GM21381 (cell line): ENCODE results near the gene DSTN.

ENCODE experiments used
- ATAC-seq: cut with Tn5 transposase; IDR thresholded peaks from one replicate; pipeline ENCODE4 v1.9.1; 2021; ENCODE audit warnings: mild to moderate bottlenecking, moderate library complexity; ENCODE audit not compliant: unreplicated experiment

DSTN gene

DNA sequence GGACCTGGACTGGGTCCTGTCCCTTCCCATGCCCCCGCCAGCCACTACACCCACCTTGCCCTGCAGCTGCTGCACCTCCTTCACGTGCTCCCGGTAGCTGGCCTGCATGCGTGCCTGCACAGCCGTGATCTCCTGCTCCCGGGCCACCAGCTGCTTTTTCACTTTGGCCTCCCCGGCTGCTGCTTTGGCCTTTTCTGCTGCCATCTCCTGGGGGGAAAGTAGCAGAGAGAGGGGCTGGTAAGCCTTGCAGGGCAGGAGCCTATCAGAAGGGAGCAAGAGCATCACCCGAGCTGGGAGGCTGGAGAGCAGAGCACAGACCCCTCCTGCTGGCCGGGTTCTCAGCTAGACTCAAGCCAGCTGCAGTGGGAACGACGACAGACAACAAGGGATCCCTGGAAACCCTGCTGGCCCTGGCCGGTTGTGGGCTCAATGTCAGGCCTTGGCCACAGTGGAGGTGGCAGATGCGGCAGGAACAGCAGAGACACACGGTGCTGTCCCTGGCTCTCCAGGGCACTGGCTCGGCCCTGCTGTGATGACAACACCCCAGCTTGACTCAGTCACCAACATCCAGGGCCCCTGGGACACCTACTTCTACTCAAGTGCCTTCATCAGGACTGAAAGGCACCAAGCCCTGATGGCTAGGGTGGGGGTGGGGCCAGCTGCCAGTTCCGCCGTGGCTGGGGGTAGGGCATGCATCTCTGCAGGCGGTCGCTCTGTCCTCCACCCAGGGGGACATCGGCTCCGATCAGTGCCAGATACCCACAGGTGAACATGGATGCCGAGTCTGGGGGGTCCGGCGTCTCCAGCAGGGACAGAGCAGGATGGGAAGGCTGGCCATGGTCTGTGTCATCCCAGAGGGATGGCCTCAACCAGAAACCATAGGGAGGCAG, 66.9 kb downstream of the DSTN start:
- ATAC-seq, result no peak

DNA sequence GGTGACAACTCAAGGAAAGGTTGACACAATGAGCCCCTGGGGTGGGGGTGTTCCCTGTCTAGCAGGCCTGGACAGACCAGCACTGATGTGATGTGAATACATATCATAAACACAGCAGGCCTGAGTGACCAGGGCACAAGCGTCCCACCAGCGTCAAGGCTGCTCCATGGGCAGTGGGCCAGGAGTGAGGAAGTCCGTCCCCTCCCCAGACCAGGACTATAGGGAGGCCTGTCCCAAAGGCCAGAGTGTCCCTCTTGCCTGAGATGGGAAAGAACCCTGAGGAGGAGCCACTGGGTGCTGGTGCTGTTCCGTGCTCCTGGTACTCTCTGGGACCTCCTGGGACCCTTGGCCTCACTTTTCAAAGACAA, 67.5 kb downstream of the DSTN start:
- ATAC-seq, result no peak

DNA sequence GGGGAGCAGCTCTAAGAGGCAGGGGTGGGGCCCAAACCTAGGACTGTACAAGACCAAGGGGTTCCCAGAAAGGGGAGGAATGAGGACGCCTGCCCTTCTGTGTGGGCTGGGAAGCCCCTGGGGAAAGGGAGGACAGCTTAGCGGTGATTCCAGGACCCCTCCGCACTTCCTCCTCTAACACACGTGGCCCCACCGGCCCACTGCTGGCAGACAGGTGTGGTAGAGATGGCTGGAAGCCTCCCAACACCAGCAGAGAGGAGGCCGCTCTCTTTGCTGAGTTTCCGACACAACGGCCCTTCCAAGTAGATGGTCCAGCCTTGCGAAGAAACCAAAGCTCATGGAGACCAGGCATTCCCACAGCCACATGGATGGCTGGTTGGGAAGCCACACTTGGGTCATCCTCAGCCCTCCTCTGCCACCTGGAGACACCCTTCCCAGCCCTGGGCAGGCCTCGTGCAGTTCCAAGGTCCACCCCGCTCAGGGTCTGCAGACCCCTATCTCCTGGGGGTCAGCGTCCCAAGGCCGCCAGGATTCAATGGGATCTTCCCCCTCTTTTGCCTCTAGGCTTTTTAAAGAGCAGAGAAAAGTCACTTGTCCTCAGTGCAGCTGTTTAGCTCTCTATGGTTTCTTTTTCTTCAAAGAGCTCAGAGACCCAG, 68.2 kb downstream of the DSTN start:
- ATAC-seq, result no peak

DNA sequence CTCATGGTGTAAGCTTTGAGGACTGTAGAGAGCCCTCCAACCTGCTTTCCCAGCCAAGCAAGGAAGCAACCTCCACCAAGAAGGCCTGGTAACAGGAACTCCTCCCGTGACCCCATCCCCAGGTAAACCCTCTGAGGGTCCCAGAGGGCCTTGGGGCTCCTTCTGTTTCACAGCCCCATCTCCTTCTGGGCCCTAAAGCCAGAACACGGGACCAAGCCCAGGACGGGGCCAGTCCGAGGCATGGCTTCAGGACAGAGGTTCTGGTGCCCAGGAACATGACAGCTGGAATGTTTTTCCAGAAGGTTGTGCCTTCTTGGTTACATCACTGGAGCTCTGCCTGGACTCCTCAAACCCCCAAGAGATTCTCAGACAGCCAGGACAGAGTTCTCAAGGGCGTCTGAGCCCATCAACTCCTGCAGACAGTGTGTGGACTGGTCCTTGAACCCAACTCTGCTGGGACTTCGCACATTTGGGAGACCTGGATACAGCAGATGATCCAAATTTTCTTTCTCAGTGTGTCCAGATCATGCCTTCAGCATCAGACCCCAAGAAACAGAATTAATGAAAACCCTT, 69.0 kb downstream of the DSTN start:
- no peak for ATAC-seq

DNA sequence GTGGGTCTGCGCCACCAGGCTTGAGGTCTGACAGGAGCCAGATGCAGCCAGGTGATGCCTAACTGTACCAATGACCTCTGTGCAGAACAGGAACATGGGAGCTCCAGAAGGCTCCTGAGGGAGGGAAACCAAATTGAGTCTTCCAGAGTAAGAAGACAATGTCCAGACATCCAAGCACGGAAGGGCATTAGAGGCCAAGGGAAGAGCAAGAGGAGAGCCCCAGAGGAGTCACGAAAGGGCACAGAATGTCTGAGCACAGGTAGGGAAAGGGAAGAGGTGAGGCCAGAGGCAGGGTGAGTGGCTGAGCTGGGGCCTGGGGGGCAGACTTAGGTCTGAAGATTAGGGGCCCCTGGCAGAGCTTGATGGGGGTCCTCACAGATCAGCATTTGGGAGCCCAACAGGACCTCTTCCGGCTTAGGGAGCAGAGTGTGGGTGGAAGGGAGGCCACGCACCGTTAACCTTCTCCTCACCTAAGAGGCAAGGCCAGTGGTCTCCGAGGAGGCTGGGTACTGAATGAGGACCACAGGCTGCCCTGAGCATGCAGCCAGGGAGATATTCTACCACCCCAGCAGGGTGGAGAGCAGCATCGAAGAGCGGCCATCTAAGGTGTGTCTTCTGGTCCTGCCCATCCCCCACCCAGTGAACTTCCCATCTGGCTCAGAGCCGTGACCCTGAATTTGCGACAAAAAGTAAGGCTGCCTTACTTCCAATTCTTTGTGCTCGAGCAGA, 70.4 kb downstream of the DSTN start:
- no peak for ATAC-seq

DNA sequence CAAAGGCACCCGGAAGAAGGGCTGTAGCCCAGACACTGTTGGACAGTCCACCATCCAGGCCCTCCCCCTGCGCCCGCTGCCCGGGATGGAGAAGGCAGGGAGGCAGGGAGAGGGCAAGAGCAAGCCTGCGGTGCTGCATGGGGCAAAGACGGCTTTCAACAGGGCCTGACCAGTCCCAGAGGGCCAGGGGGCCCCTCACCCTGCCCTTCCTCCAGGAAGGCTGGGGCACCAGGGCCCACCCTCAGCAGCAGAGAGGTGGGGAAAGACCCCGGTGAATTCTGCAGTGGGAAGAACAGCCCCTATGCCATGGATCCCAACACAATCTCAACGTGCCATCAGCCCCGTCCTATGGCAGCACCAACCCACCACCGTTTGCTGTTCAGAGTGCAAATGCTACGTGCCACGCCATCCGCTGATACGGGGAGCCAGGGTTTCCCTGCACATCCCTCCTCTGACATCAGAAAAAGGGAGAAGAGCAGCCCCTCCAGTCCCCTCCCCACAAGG, 71.1 kb downstream of the DSTN start:
- no peak for ATAC-seq

DNA sequence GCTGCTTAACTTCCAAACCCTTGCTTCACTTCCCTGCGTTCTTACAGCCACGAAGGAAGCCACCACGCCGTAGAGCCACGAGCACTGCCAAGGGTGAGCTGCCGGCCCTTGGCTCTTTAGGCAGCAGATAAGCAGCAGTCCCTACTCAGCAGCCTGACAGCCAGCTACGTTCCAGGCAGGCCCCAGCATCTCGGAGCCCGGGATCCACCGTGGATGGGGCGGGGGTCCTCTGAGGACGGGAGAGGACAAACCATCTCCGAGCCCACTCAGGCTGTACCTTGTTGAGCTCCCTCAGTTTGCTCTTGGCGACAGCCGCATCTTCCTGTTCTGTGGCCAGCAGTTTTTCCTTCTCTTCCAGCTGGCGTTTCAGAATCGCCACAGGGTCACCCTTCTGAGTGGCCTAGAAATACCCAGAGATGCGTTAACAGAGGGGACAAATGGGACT, 71.7 kb downstream of the DSTN start:
- ATAC-seq, result no peak

DNA sequence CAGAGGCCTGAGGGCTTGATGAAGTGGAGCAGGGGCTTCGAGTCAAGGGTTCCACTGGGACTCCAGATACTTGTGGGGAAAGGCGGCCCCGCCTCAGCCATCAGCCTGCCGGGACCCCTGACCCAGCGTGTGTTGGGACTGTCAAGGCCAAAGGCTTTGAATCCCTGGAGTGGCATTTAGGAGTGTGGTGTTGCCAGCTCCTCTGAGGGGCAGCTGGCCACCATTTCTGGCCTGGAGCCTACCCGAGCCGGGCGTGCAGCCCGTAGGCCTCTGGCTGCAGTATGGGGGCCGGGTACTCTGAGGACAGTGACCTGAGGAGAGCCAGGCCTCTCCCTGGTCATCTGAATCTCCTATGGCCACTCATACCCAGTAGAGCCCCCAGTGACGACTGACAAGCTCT, 72.1 kb downstream of the DSTN start:
- no peak for ATAC-seq

DNA sequence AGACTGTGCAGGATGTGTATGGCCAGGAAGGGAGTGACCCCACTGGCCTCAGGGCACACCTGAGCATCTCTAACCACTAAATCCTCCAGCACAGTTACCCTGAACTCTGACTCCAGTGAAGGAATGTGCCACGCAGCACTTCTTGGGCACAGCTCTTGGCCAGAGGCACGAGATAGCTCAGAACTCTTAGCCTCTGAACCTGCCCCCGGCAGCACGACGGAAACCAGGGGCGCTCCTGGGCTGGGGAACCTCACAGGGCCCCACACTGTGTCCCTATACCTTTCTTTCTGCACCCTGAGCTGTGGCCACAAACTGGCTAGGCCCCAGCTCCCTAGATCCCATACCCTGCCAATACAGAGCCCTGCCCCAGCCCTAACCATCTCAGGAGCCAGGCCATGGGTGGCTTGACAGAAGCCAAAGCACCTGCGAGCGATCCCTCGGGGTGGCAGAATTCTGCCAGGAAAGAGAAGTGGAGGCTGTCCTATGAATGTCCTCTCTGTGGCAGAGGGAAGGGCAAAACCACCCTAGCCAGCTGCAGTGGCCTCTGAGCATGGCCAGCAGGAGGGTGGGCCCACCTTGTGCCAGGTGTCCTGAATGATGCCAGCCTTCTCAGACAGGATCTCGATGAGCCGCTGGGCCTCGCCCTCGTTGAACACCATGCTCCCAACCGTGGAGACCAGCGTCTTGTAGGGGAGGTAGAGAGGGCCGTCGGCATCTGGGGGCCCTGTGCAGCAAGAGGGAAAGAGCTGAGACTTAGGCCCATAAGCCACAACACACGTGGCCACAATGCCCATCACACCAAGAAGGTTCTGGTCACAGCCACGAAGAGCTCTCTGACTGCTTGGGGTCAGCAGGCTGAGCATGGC, 72.8 kb downstream of the DSTN start:
- ATAC-seq, result no peak

DNA sequence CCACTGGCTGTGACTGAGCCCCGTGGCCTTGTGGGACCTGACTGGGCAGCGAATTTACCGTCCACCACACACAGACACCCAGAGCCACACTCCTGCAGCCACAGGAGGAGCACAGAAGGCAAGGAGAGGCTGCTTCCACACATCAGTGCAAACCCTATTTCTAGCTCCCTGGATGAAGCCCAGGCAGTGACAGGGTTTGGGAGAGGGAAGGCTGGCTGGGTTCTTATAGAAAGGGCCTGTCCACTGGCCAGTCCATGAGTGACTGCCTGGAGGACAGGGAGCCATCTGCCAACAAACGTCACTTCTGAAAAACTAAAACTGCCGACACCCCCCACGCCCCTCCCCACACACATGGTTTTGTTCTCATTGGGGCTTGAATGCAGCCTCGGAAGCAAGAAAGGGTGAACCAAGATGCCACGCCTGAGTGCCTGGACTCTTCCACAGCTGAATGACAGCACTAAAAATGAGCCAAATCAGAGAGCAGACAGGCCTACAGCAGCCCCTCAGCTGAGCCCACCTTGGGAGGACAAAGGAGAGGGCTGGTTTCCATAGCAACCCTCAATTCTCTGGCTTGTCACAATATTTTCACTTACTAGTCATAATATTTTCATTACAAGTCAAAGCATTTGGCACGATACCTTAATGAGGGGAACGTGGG, 73.8 kb downstream of the DSTN start:
- no peak for ATAC-seq

DNA sequence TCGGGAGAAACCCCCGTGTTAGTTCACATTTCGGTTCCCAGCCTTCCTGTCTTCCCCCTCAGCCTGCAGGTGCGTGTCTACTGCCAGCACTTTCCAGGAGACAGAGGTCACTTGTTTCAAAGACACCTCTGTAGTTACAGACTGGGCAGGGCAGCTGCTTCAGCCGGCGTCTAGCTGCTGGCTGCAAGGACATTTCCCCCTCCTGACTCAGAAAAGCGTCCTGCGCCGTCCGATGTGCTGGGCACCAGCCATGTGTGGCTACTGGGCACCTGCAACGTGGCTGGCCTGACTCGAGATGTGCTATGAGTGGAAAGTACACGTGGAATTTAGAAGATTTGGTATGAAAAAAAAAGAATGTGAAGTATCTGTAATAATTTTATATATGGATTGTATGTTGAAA, 74.6 kb downstream of the DSTN start:
- ATAC-seq, result no peak

DNA sequence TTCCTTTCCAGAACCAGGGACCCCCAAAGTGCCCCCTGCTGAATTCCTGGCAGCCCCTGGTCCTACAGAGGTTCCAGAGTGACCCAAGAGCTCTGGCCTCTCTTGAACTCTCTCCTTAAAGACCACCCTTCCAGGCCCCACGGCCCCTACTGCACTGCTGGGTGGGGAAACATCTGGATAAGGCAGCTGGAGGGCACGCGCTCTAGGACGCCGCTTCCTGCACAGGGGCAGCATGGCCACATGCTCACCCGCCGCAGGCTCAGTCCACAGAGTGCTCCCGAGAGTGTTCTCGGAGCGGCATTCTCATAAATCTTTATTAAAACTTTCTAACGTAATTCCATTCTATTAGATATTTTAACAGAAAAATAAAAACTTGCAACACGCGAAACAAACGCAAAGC, 75.1 kb downstream of the DSTN start:
- ATAC-seq, result no peak

DNA sequence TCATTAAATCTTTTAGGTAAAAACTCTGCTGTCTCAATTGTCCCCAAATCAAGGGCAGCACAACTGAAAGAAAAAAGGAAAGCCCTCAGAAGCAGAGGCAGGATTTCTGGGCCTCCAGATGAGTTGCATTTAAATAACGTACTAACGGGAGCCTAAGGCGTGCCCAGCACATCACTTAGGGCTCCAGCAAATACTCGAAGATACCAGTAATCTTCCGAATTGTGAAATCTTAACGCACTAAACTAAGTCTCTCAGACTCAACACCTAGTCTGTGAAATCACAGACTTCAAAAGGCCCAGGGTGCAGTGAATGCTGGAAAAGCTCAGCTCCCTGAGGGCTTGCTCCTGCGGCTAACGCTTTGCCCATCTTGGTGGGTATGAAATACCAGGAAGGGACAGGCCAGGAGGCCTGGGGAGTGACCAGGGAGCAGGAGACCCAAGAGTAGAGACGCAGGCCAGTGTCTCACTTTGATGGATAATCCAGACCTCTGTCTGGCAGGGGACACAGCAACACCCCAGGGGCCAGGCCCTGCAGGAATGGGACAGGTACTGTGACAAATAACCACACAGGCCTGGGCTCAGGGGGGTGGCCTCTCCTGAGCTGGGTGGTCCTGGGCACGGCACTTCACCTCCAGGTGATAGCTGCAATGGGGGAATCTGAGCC, 75.8 kb downstream of the DSTN start:
- no peak for ATAC-seq

DNA sequence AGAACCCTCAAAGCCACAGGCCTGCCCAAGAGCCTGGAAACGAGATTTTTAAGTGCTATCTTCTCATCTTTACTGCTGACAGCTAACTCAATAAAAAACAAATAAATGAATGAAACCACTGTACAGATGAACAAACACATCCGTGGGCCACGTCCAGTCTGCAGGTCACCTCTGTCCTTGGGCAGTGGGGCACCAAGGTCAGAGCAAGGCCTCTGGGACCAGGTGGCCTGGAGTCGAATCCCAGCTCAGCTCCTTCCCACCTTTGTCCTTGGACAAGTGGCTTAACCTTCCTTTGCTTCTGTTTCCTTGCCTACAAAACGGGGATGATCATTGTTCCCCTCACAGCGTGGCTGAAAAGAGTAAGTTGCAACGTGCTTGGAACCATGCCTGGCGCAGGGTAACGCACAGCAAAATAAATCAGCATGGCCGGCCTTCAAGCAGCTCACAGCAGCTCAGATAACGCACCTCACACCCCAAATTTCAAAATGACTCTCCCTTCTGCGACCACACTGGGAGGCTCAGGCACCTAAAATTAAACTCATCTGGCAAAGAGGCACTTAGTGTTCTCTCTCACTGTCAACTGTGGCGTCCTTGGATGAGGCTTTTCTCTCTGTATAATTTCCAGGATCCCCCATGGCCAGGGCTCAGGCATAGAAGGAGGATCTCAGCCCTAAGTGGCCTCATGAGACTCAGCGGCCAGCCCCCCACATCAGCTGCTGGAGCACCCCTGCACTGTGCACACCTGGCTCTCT, 76.5 kb downstream of the DSTN start:
- ATAC-seq, result no peak

DNA sequence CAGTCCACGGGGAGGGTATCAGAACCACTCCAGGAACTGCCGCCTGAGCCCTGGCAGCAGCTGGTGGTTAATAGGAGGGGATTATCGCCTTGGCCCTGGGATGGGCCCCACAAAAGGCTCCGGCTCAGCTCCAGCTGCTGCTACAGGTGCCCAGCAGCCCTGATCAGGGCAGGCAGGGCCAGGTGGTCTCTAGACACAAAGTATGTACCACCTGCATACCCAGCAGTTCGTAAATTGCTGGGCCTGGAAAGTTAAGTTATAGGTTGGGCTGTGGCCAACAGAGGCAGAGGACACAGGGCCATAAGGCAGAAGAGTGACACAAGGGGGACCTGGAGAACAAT, 77.1 kb downstream of the DSTN start:
- ATAC-seq, result no peak

DNA sequence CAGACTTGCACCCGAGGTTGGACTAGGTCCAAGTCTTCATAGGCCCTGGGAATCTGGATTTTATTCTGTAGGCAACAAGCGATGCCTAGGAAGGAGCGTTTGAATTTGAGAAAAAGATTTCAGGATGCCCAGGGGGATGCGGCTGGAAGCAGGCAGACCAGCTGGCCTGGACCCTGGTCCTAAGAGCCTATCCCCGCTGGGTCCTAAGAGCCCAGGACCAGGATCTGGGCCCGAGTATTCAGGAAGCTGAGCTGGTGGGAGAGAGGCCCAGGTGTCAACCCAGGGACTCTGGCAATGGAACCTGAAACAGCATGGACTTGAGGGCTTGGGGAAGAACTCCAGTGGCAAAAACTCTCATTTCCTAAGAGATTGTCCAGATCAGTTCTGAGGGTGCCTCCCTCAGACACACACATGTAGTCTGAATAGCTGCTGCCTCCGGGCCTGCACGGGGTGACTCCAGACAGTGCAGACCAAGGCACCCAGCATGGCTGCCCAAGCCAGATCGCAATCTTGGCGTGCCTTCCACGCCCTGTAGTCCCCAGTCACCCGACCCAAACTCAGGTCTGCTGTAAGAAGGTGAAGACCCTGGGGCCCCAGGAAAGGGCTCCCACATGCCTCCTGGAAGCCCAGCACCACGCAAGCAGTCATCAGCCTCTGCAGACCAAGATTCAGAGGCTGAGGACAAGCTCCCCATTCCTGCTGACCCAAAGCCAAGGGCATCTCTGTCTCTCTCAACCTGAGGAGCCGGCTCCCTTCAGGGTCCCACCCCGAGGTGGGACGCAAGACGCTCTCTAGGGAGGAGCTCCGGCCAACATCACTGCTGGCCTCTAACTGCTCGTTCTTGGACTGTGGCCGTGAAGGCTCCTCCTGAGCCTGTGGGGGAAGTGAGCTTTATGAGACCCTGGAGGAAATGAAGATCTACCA, 77.8 kb downstream of the DSTN start:
- no peak for ATAC-seq

DNA sequence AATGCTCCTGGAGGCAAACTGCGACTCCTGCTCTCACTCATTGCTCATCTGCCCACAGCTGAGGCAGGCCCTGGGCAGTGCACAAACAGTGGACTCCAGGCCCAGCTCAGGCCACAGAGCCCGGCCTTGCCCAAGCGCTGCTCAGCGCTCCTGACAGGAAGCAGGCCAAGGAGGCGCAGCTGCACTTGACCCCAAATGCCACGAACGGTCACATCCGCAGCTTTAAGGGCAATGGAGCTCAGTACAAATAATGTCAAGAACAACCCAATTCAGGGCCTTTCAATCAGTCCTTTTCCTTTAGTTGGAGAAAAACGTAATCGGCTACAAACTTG, 78.4 kb downstream of the DSTN start:
- ATAC-seq, result no peak
